PC-3 (cell line): Measurements from ENCODE around the gene PIK3R2. TPM values are rescaled to one million over a fixed set of nuclear protein-coding genes. Genes with fewer than 3 reads are reported as not detected.

ENCODE experiments used
- ATAC-seq: fragments of 200-7000 bp; cut with Tn5 transposase; 2 replicates; pipeline ENCODE4 v1.9.1; 2020; ENCODE audit warnings: mild to moderate bottlenecking, moderate library complexity
- BruUV-seq: library from RNA; stranded (reverse); fragments of 400-500 nt; replicated peaks from 2 replicates; lab custom pipeline; 2021; lab: Mats Ljungman, UMichigan
- CTCF ChIA-PET: fragments of 300-600 bp; sonication (Branson Sonifier 250); formaldehyde crosslinking; loops from one replicate; lab custom pipeline; 2022; ENCODE audit warnings: antibody characterized with exemption; lab: Charles Lee
- POLR2A ChIA-PET: fragments of 300-600 bp; sonication (Branson Sonifier 250); formaldehyde crosslinking; loops from one replicate; lab custom pipeline; 2022; ENCODE audit warnings: antibody characterized with exemption; ENCODE audit not compliant: unreplicated experiment; lab: Charles Lee
- DNase-seq: peaks from one replicate; pipeline ENCODE4 v3.0.0-alpha.2; 2015
- H2AFZ ChIP-seq: fragments of 300-600 bp; sonication (generic); 2 replicates; pipeline ENCODE4 v1.6.0; 2016; ENCODE audit warnings: antibody characterized with exemption, low read length
- H3F3A ChIP-seq: fragments of 300-600 bp; sonication (generic); one replicate; pipeline ENCODE4 v1.6.0; 2017; ENCODE audit warnings: antibody characterized with exemption, low read length, control low read depth, mild to moderate bottlenecking; ENCODE audit not compliant: unreplicated experiment
- H3K27ac ChIP-seq: fragments of 300-600 bp; sonication (generic); 2 replicates; pipeline ENCODE4 v1.5.1; 2016; ENCODE audit warnings: mild to moderate bottlenecking, low read length
- H3K27me3 ChIP-seq: fragments of 300-600 bp; sonication (generic); 2 replicates; pipeline ENCODE4 v1.6.1; 2016; ENCODE audit warnings: low read length, mixed read lengths
- H3K36me3 ChIP-seq: fragments of 300-600 bp; sonication (generic); 2 replicates; pipeline ENCODE4 v1.6.1; 2016; ENCODE audit warnings: low read depth, mixed run types, low read length, mixed read lengths
- H3K4me1 ChIP-seq: fragments of 300-600 bp; sonication (generic); 2 replicates; pipeline ENCODE4 v1.5.1; 2016; ENCODE audit warnings: low read length; ENCODE audit not compliant: insufficient read depth
- H3K4me2 ChIP-seq: fragments of 300-600 bp; sonication (generic); 2 replicates; pipeline ENCODE4 v1.6.0; 2016; ENCODE audit warnings: low read length
- H3K4me3 ChIP-seq: fragments of 300-600 bp; sonication (generic); 2 replicates; pipeline ENCODE4 v1.5.1; 2016; ENCODE audit warnings: mild to moderate bottlenecking, low read length, mixed read lengths
- H3K79me2 ChIP-seq: fragments of 300-600 bp; sonication (generic); 2 replicates; pipeline ENCODE4 v1.6.1; 2017; ENCODE audit warnings: low read length, mixed read lengths
- H3K9ac ChIP-seq: fragments of 300-600 bp; sonication (generic); 2 replicates; pipeline ENCODE4 v1.6.0; 2016; ENCODE audit warnings: mild to moderate bottlenecking, low read length
- H3K9me2 ChIP-seq: fragments of 300-600 bp; sonication (generic); replicated peaks from 2 replicates; pipeline ENCODE4 v1.6.1; 2016; ENCODE audit warnings: mixed run types, low read length, mixed read lengths
- H3K9me3 ChIP-seq: fragments of 300-600 bp; sonication (generic); 2 replicates; pipeline ENCODE4 v1.6.1; 2016; ENCODE audit warnings: low read length, mixed read lengths
- H4K20me1 ChIP-seq: fragments of 300-600 bp; sonication (generic); 2 replicates; pipeline ENCODE4 v1.6.1; 2016; ENCODE audit warnings: low read length, mixed read lengths
- EZH2 ChIP-seq: fragments of 300-600 bp; sonication (generic); IDR thresholded peaks from one replicate; pipeline ENCODE4 v1.6.1; 2017; ENCODE audit warnings: antibody characterized with exemption, mild to moderate bottlenecking, low read length; ENCODE audit not compliant: unreplicated experiment
- EZH2phosphoT487 ChIP-seq: fragments of 300-600 bp; sonication (generic); IDR thresholded peaks from 2 replicates; pipeline ENCODE4 v1.6.1; 2018; ENCODE audit warnings: mild to moderate bottlenecking, antibody characterized with exemption, low read length, borderline replicate concordance
- intact Hi-C: fragments of 100-400 bp; cut with micrococcal nuclease; formaldehyde crosslinking; loops from 2 replicates; pipeline ENCODE4 v1.9.0; 2023
- total RNA-seq: library from RNA; depleted of rRNA; stranded (reverse); fragments of >200 nt; gene quantifications from 2 replicates; pipeline ENCODE4 v1.2.3, GENCODE V29; 2014
- TF ChIP-seq, protein P1 (sequence below): fragments of 300-600 bp; sonication (generic); conservative IDR thresholded peaks from 2 replicates; pipeline ENCODE4 v1.5.1; 2017; ENCODE audit warnings: antibody characterized with exemption, low read depth, mild to moderate bottlenecking, low read length

PIK3R2 gene
- total RNA-seq, 1 experiment from 2014 or later, result 15.8 TPM

DNA sequence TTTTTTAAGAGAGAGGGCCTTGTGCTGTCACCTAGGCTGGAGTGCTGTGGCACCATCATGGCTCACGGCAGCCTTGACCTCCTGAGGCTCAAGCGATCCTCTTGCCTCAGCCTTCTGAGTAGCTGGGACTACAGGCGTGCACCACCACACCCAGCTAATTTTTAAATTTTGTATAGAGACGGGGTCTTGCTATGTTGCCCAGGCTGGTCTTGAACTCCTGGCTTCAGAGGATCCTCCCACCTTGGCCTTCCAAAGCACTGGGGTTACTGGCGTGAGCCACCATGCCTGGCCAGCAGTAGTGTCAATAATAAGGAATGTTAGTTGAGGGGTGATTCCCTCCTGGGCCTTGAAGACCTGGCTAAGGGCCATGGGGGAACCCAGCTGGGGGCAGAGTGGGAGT lies 31.8 kb upstream of the PIK3R2 start:
- Histone ChIP-seq H3F3A (no peaks in the 10 kb centered on the region), H3K9ac (no peak overlapping the region), H3K27me3 (no peaks in the 10 kb centered on the region), H3K9me3 (no peaks in the 10 kb centered on the region), H3K4me2 (no peak overlapping the region), H3K9me2 (no peaks in the 10 kb centered on the region), H3K36me3 (no peaks in the 10 kb centered on the region), H3K4me3 (no peak overlapping the region), H3K4me1 (peaks cover 16% of the 10 kb centered on the region), H3K79me2 (peaks cover 11% of the 10 kb centered on the region; the same call in 1 of the 2 replicates), H4K20me1 (no peaks in the 10 kb centered on the region), H3K27ac (no peak overlapping the region), H2AFZ (no peak overlapping the region)
- BruUV-seq, result no TSS peak
- CTCF ChIA-PET, result no interaction called here
- DNase-seq (no peak), ATAC-seq (no peak)
- POLR2A ChIA-PET, result no interaction called here
- TF ChIP-seq, protein P1, sequence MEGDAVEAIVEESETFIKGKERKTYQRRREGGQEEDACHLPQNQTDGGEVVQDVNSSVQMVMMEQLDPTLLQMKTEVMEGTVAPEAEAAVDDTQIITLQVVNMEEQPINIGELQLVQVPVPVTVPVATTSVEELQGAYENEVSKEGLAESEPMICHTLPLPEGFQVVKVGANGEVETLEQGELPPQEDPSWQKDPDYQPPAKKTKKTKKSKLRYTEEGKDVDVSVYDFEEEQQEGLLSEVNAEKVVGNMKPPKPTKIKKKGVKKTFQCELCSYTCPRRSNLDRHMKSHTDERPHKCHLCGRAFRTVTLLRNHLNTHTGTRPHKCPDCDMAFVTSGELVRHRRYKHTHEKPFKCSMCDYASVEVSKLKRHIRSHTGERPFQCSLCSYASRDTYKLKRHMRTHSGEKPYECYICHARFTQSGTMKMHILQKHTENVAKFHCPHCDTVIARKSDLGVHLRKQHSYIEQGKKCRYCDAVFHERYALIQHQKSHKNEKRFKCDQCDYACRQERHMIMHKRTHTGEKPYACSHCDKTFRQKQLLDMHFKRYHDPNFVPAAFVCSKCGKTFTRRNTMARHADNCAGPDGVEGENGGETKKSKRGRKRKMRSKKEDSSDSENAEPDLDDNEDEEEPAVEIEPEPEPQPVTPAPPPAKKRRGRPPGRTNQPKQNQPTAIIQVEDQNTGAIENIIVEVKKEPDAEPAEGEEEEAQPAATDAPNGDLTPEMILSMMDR, result no peak
- TF ChIP-seq EZH2phosphoT487 (no peak), EZH2 (no peak)
- intact Hi-C loops, result no loop called here

DNA sequence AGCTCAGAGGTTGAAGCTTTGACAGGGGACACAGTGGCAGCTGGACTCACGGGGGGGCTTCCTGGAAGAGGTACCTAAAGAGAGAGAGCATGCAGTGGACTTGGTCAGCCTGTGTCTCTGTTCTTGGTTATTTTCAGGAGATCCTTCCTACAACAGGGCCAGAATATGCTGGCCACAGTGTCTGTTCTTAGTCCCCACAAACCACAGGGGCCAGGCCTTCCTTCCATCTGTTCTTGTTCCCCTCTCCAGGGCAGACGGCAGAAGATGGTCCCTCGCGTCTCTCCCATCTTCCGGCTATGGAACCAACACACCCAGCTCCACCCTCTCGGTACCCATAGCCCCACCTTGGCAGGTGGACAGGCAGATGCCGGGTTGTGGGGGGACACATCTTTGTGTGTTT lies 30.5 kb upstream of the PIK3R2 start:
- Histone ChIP-seq H3K4me3 (no peak overlapping the region), H3K9me3 (no peaks in the 10 kb centered on the region), H3K4me1 (peaks cover 13% of the 10 kb centered on the region), H3K79me2 (peaks cover 11% of the 10 kb centered on the region; the same call in 1 of the 2 replicates), H3K27ac (no peak overlapping the region), H3K36me3 (no peaks in the 10 kb centered on the region), H3F3A (no peaks in the 10 kb centered on the region), H3K9me2 (no peaks in the 10 kb centered on the region), H3K9ac (no peak overlapping the region), H2AFZ (no peak overlapping the region), H3K4me2 (no peak overlapping the region), H4K20me1 (no peaks in the 10 kb centered on the region), H3K27me3 (no peaks in the 10 kb centered on the region)
- ATAC-seq (no peak), DNase-seq (no peak)
- BruUV-seq, result no TSS peak
- intact Hi-C loops, result no loop called here
- ChIA-PET CTCF (no interaction called here), POLR2A (no interaction called here)
- TF ChIP-seq EZH2, result no peak
- TF ChIP-seq EZH2phosphoT487, result no peak
- TF ChIP-seq, protein P1, result no peak

DNA sequence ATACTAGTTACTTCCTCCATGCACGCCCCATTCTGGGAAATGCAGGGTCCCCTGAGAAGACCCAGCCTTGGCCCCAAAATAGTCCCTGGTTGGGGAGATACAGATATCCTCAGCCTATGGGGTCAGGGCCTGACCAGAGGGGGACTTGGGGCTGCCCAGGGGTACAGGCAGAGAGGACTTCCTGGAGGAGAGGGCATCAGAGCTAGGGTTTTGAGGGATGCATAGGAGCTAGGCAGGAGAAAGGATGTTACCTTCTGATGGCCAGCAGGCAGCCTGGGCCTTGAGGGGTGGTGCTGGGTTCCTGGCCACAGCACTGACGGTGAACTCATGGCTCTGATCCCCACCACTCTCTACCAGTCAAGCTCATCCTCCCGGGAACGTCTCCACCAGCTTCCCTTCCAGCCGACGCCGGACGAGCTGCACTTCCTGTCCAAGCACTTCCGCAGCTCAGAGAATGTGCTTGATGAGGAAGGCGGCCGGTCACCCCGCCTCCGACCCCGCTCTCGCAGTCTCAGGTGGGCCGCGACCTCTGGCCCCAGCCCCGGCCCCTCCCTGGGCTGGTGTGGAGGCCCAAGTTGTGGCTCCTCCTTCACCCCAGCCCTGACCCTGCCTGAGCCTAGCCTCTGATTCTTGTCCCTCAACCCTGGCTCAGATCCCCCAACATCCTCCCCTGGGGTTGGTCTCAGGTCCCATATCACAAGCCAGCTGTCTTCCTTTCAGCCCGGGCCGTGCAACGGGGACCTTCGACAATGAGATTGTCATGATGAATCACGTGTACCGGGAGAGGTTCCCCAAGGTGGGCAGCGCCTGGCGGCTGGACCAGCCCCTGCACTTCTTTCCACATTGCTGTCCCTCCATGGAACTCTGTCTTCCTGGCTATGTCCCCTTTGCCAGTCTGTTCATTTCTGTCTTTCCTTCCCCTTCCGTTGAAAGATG lies 29.8 kb upstream of the PIK3R2 start:
- Histone ChIP-seq H3K9ac (no peak overlapping the region), H3K4me1 (peaks cover 10% of the 10 kb centered on the region), H4K20me1 (no peaks in the 10 kb centered on the region), H3F3A (no peaks in the 10 kb centered on the region), H3K9me3 (no peaks in the 10 kb centered on the region), H3K79me2 (peaks cover 10% of the 10 kb centered on the region; the same call in 1 of the 2 replicates), H2AFZ (no peak overlapping the region), H3K27me3 (no peaks in the 10 kb centered on the region), H3K4me2 (no peak overlapping the region), H3K27ac (no peak overlapping the region), H3K9me2 (no peaks in the 10 kb centered on the region), H3K36me3 (no peaks in the 10 kb centered on the region), H3K4me3 (no peak overlapping the region)
- BruUV-seq, result no TSS peak
- intact Hi-C loops, result no loop called here
- ChIA-PET CTCF (no interaction called here), POLR2A (no interaction called here)
- no peak for DNase-seq
- ATAC-seq, result no peak
- TF ChIP-seq, protein P1, result no peak
- no peak for TF ChIP-seq EZH2phosphoT487
- TF ChIP-seq EZH2, result no peak
